GM19455 (cell line): ENCODE measurements around the gene KRTAP10-9.
"Not testable (repeated sequence)": the region's sequence is repeated elsewhere in the genome, so short reads cannot be mapped to it uniquely, and the experiment has no call there.

Experiments
- ATAC-seq: cut with Tn5 transposase; IDR thresholded peaks from one replicate; pipeline ENCODE4 v1.9.1; 2021; ENCODE audit not compliant: unreplicated experiment

Gene KRTAP10-9

DNA sequence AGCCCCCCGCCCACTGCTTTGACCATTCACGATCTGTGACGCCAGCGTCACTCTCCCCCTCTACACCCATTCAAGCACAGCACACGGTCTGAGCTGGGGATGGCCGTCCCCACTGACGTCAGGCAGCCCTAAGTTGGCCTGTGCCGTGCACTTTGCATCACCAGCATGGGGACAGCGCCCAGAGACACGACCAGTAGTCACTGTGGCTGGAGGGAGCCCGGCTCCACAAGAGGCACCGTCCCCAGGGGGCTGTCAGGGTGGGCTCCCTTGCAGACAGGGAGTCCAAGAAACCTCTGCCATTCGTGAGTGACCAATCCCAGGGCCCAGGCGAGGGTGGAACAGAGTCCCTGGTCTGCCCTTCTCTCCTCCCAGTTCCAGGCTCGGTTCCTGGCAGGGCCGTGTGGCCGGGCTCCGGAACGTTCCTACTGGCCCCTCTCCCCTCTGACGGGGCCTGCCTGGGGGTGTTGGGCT, 12.7 kb upstream of the KRTAP10-9 start:
- ATAC-seq = no peak

DNA sequence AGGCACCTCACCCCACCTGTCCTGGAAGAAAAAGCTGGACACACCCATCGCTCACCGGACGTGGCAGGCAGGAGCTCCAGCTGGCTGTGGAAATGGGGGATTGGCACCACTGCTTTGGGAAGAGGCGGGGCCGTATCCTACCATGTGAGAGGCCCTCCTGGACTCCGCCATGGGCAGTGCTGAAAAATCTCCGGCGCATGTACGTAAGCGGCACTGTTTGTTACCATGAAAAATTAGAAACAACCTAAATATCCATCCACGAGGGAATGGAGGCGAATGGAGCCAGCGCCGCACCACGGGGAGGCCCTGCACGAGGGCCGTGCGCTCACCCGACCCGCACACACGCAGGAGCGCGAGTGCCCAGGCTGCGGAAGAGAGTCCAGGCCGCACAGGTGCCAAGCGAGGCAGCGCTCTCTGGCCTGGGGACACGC, 11.9 kb upstream of the KRTAP10-9 start:
- no peak for ATAC-seq

DNA sequence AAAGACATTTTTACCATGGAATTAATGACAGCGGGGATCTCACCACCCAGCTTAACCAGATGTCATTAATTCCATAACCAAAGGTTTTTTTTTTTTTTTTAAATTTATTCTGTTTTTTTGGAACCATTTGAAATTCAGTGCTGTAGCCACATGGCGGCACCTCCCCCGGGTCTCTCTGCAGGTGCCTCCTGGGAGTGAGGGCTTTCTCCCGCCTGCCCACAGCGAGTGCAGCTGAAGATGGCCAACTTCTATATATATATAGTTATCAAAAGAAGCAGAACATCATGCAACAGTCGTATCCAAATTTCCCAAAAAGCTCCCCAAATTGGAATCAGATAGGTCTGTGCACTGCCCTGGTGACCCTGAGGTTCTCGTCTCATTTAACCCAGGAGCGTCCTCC, 11.4 kb upstream of the KRTAP10-9 start:
- no peak for ATAC-seq

DNA sequence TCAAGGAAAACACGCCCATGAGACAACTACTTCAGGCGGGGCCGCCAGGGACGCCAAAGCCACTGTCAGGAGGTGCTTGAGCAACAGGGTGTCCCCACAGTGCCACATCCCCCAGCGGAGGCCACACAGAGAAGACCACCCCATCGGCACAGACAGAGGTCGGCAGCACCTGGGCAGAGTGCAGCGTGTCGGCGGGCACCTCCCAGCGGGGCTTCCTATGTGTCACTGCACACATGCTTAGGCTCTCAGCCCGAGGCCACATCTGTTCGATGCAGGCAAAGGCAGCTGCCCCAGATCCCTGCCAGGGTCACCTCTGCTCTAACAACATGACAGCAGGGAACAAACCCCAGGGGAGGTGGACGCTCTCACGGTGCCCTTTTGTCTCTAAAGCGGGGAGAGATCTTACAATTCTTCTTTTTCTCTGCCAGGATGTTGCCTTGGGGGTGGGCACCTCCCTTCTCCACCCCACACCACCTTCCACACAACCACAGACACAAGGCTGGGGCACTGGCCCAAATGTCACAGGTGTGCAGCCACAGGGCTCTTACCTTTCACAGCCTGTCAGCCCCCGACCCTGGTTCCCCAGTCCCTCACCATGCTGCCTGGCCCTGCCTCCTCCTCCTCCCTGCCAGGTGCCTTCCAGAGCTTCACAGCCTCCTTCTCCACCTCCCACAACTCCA, 10.8 kb upstream of the KRTAP10-9 start:
- no peak for ATAC-seq

DNA sequence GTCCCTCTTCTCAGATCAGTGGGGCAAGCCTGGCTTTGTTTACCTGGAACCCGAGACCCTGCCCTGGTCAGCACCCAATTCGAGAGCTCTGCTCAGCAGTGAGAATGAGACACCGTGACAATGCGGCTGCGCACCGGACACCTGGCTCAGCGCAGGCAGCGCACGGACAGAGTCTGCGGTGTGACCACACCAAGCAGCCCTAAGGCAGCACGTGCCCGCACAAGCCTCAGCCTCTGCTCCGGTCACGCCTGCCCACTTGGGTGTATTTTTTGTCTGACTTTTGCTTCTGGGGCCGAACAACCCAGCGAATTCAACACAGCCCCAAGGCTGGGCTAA, 10.3 kb upstream of the KRTAP10-9 start:
- ATAC-seq = no peak

DNA sequence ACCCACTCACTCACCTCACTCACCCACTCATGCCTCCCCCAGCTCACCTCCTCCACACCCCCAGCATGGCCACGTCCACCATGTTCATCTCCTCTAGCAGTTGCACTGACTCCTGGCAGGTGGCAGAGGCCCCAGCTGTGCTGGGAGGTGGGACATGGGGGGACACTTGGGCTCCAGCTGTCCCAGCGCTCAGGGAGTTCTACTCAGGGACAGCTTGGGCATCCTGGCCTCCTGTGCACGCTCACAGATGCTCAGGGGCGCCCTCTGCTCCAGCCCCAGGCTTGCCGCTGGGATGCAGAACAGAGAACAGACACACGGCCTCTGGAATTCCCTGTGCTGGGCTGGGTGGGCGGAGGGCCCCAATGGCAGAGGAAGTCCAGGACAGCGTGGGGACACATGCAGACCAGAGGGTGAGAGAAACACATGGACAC, 9.8 kb upstream of the KRTAP10-9 start:
- no peak for ATAC-seq

DNA sequence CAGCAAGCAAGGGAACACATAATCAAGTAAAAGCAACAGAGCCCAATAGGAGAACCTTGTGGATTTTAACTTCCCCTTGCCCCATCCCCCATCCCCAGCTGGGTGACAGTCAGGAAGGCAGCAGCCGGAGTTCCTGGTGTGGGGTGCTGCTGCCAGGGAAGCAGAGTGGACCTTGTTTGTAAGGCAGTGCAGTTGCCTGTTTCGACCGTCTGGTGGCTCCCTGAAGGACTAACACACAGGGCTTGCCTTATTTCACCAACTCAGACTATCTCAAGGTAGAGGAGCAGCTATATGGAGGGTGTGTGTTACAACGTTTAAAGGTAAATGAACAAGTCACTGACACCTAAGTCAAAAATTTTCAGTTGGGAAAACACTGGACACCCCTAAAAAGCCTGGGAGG, 8.4 kb upstream of the KRTAP10-9 start:
- ATAC-seq = no peak

DNA sequence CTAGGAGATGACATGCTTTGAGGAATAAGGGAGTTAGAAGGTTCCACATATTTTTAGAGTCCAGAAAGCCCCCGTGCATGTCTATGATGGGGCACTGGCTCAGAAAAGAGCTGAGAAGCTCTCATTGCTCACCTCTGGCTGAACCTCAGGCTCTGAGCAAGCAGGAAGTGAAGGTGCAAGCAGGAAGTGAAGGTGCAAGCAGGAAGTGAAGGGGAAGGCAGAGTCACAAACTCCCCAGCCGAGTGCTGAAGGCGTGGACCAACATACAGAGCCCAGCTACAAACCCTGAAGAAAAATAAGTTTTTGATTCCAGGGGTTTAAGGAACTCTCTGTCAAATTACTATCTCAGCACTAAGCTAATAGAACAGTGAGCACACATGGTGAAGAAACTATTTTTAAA, 8.0 kb upstream of the KRTAP10-9 start:
- ATAC-seq = no peak

DNA sequence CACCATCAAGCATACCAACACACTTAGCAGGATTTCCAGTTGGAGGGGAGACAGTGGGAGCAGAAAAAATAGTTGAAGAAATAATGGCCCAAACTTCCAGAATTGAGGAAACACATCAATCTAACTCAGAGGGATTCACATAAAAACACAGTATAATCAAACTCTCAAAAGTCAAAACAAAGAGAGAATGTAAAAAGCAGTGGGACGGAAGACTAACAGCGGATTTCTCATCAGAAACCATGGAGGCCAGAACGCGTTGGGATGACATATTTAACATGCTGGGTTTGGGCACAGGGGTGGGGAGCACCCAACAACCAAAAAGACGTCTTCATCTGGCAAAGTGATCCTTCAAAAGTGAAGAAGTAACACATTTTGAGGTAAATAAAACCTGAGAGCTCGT, 7.0 kb upstream of the KRTAP10-9 start:
- no peak for ATAC-seq

DNA sequence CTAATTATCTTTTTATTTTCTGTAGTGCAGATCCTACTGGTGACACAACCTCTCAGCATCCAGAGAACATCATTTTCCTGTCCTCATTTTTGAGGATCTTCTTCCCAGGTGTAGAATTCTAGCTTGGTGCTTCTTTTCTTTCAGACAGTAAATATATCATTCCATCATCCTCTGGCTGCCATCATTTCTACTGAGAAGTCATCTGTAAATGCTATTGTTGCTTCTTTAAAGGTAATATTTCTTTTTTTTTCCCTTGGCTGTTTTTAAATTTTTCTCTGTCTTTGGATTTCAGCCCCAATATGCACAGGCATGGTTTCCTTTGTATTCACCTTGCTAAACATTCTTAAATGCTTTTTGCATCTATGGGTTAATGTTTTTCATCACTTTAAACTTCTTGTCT, 3.3 kb upstream of the KRTAP10-9 start:
- no peak for ATAC-seq

DNA sequence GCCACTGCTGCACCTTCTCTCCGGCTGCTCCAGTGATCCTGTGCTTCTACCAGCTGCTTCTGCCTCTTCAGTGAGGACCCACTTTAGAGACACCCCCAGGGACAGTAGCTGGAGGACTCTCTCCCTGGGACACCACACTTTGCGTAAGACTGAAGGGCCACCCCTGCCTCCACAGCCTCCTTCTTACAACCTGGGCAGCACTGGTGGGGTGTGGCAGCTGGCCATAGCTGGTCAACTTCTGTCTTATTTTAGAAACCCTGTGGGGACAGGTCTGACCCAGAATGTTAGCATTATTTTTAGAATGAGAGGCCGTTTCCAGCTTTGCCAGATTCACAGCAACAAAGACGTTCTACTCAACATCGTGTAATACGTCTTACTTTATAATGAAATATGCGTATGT, 1.1 kb upstream of the KRTAP10-9 start:
- no peak for ATAC-seq

DNA sequence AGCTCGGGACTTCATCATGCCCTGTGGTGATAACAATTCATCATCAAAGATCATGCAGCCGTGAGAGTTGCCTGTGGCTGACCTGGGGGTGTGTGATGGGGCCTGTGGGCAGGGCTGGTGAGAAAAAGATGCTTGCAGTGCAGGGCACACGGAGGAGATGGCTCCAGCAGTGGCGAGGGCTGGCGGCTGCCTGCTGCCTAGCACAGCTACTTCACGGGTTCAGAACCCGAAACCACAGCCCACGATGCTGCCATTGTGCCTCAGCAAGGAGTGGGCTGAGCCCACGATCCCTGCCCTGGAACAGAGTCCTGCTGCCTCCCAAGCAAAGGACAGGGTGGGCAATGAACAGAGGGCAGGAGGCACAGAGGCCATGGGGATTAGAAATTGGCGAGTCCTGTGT, 631 bp upstream of the KRTAP10-9 start:
- ATAC-seq = no peak

DNA sequence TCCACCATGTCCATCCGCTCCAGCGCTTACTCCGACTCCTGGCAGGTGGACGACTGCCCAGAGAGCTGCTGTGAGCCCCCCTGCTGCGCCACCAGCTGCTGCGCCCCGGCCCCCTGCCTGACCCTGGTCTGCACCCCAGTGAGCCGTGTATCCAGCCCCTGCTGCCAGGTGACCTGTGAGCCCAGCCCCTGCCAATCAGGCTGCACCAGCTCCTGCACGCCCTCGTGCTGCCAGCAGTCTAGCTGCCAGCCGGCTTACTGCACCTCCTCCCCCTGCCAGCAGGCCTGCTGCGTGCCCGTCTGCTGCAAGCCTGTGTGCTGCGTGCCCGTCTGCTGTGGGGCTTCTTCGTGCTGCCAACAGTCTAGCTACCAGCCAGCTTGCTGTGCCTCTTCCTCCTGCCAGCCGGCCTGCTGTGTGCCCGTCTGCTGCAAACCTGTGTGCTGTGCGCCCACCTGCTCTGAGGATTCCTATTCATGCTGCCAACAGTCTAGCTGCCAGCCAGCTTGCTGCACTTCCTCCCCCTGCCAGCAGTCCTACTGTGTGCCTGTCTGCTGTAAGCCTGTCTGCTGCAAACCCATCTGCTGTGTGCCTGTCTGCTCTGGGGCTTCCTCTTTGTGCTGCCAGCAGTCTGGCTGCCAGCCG, 409 bp downstream of the KRTAP10-9 start:
- ATAC-seq = not testable (repeated sequence)

DNA sequence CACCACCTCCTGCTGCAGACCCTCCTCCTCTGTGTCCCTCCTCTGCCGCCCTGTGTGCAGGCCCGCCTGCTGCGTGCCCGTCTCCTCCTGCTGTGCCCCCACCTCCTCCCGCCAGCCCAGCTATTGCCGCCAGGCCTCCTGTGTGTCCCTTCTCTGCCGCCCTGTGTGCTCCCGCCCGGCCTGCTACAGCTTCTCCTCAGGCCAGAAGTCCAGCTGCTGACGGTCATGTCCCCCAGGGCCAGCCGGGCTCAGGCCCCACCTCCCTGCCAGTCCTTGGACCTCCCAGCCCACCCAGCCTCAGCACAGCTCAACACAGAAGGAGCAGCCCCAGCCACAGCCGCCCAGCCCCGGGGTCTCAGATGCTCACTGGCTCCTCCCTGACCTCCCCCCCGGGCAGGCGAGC, 939 bp downstream of the KRTAP10-9 start:
- ATAC-seq = not testable (repeated sequence)

DNA sequence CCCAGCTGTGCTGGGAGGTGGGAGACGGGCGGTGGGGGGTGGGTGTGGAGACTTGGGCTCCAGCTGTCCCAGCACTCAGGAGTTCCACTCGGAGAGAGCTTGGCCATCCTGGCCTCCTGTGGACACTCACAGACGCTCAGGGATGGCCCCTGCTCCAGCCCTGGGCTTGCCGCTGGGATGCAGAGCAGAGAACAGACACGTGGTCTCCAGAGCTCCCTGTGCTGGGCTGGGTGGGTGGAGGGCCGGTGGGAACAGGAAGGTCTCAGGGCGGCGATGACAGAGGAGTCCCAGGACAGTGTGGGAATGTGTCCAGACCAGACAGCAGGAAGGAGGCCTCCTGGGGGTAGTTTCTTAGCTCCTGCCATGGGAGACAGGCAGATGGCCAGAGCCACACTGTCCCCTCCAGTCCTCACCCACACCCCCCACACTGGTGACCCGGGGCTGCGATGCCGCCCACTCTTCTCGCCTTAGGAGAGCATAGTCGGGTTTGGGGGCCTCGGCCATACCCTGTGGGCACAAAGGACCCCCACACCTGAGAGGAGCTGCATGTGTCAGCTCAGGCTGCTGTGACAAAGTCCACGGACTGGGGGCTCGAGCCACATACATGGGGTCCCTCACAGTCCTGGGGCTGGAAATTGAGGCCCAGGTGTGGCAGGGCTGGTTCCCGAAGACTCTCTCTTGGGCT, 2.0 kb downstream of the KRTAP10-9 start:
- ATAC-seq = no peak

DNA sequence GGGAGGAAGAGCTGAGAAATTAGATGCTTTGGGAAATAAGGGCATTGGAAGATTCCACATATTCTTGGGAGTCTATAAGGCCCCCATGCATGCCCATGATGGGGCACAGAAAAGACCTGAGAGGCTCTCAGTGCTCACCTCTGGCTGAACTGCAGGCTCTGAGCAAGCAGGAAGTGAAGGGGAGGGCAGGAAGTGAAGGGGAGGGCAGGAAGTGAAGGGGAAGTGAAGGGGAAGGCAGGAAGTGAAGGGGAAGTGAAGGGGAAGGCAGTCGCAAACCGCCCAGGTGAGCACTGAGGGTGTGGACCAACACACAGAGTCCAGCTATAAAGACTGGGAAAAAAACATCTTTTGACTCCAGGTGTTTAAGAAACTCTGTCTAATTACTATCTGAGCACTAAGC, 3.5 kb downstream of the KRTAP10-9 start:
- no peak for ATAC-seq

DNA sequence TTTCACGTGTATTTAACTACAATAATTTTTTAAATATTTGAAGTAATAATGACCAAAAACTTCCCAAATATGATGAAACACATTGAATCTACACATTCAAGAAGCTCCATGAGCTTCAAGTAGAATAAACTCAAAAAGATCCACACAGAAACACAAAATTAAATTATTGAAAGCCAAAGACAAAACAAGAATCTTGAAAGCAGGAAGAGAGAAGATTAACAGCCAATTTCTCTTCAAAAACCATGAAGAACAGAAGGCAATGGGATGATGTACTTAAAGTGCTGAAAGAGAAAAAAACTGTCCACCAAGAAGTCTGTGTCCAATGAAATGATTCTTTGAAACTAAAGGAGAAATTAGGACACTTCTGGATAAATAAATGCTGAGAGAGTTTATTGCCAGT, 5.2 kb downstream of the KRTAP10-9 start:
- ATAC-seq = no peak

DNA sequence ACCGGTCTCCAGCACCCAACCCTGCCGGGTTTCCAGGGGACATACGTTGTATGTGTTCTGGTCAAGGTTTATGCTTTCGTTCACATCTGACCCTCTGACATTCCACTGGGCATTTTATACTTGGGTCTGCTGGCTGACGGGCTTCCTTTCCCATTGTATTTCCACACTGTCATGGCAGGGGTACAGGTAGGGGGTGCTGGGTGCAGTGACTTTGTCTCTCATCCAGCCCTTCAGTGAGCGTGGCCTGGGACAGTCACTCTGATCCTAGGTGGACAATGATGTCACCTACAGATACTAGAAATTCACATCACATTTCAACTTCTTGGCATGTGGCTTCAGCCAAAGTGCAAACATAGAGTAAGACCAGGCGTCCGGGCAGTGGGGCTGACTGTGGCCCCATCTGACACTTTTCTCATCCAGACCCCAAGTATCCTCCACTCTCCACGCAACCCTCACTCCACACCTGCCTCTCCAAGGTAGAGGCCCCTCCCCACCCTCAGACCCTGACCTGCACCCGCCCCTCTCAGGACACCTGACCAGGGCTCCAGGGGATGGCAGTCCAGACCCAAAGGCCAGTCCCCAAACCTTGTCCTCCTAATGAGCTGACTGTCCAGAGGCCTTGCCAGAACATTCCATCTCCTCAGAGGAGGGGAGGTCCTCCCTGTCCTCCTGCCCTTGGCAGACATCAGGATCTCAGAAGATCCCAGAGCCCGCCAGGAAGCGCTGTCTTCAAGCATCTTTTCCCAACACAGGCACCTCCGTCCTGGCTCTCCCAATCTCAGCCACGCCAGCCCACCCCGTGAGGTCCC, 9.5 kb downstream of the KRTAP10-9 start:
- ATAC-seq = no peak

DNA sequence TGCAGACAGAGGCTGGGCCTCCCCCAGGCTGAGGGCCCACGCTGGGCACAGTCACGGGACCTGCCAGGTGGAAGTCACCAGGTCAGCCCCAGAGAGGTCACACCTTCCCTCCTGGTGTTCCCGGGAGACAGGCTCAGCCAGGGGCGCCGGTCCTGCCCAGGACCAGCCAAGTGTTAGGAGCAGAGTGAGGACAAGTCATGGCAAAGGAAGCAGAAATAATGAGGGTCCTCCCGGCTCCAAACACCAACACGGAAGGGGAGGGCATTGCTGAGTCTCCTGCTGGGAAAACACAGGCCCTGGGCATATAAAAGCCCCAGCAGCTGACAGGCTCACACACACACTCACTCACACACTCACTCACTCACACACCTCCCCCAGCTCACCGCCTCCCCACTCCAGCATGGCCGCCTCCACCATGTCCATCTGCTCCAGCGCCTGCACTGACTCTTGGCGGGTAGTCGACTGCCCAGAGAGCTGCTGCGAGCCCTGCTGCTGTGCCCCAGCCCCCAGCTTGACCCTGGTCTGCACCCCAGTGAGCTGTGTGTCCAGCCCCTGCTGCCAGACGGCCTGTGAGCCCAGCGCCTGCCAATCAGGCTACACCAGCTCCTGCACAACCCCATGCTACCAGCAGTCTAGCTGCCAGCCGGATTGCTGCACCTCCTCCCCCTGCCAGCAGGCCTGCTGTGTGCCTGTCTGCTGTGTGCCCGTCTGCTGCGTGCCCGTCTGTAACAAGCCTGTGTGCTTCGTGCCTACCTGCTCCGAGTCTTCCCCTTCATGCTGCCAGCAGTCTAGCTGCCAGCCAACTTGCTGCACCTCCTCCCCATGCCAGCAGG, 10.3 kb downstream of the KRTAP10-9 start, which contains the start of gene KRTAP10-10:
Gene KRTAP10-10, plus strand, starts transcription at position 339 of the 833 bp plus-strand sequence. Its CDS starts 62 bp downstream, at position 401.
- no peak for ATAC-seq

DNA sequence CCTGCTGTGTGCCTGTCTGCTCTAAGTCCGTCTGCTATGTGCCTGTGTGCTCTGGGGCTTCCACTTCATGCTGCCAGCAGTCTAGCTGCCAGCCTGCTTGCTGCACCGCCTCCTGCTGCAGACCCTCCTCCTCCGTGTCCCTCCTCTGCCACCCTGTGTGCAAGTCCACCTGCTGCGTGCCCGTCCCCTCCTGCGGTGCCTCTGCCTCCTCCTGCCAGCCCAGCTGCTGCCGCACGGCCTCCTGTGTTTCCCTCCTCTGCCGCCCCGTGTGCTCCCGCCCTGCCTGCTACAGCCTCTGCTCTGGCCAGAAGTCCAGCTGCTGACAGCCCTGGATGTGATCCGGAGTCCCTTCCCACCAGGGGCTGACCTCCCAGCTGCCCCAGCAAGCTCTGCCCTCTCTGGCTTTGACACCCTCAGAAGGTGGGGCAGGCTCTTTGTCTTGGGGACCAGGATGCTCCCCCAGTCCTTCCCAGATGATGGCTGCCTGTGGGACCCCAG, 11.0 kb downstream of the KRTAP10-9 start:
- ATAC-seq = not testable (repeated sequence)
